ENCODE measurements around the gene CRADD. TPM values are rescaled to one million over a fixed set of nuclear protein-coding genes. Genes with fewer than 3 reads are reported as not detected.

The CRADD gene
- total and polyA plus RNA-seq, 2 donors (not counting 1 experiment from before 2014, with no cell fraction given), result 5.8 to 15.1 TPM

GRCh38 chr12:93813186-93813585 lies 136.0 kb downstream of the CRADD start:
- POLR2A ChIA-PET, result no interaction called here
- TF ChIP-seq CTCF (IDR thresholded peaks at IDR 0.05) (no peak), EZH2 (IDR thresholded peaks at IDR 0.05; ENCODE audit: borderline replicate concordance, insufficient read depth, low read depth, low read length, poor library complexity, severe bottlenecking) (no peak)
- H3K4me1 ChIP-seq (ENCODE audit: control insufficient read depth in 2 of 2, insufficient read depth in 2 of 2, low read length in 2 of 2), result no peaks in the 10 kb centered on the region
- DNase-seq, result no peak
- H3K27me3 Mint-ChIP-seq, result no peaks in the 10 kb centered on the region
- no peak overlapping the region for H3K27ac Mint-ChIP-seq
- no peak overlapping the region for H3K4me3 ChIP-seq (ENCODE audit: control extremely low read depth in 1 of 5, extremely low read depth in 1 of 5, insufficient read depth in 1 of 5, low read depth in 2 of 5, low read length in 4 of 5)
- intact Hi-C loops (cut with micrococcal nuclease), result no loop called here
- H3K27me3 ChIP-seq (replicated peaks in 1 of 4; ENCODE audit: control extremely low read depth in 1 of 4, control insufficient read depth in 3 of 4, insufficient read depth in 4 of 4, low read length in 3 of 4), result no peaks in the 10 kb centered on the region
- no peaks in the 10 kb centered on the region for H3K79me2 ChIP-seq (ENCODE audit: control insufficient read depth, insufficient read depth, low read length)
- H3K9me3 Mint-ChIP-seq (ENCODE audit: insufficient read depth), result peaks cover 3% of the 10 kb centered on the region
- H2AFZ ChIP-seq (ENCODE audit: insufficient read depth, low read depth, low read length, poor library complexity, severe bottlenecking), result no peak overlapping the region
- no peak overlapping the region for H3K4me3 Mint-ChIP-seq
- no peak overlapping the region for H3K27ac ChIP-seq (ENCODE audit: low read length in 2 of 2)
- H3K4me2 ChIP-seq (replicated peaks; ENCODE audit: low read depth, low read length, poor library complexity, severe bottlenecking), result no peak overlapping the region
- 100% methylated on average over 2 of the region's 3 CpGs for WGBS (ENCODE audit: insufficient coverage)
- H3K9ac ChIP-seq (ENCODE audit: low read length), result no peak overlapping the region
- H4K20me1 ChIP-seq (ENCODE audit: control insufficient read depth, insufficient read depth, low read length, poor library complexity, severe bottlenecking), result no peaks in the 10 kb centered on the region
- H3K9me3 ChIP-seq (ENCODE audit: control extremely low read depth in 1 of 3, control insufficient read depth in 2 of 3, insufficient read depth in 1 of 3, low read length in 2 of 3), result peaks cover 0 to 7% (median 0%) of the 10 kb centered on the region in 3 donors
- ATAC-seq (ENCODE audit: low read depth), result no peak
- H3K36me3 ChIP-seq (replicated peaks in 1 of 2; ENCODE audit: control extremely low read depth in 1 of 2, control insufficient read depth in 1 of 2, extremely low read depth in 1 of 2, insufficient read depth in 2 of 2, low read length in 1 of 2), result no peaks in the 10 kb centered on the region
- H3K4me1 Mint-ChIP-seq, result peaks cover 3% of the 10 kb centered on the region
- CTCF ChIA-PET, result interaction anchor here (1.5 kb wide), 1 partner anchor 289 kb away, joined by 4 read pairs; no protein-coding TSS in a partner anchor

DNA sequence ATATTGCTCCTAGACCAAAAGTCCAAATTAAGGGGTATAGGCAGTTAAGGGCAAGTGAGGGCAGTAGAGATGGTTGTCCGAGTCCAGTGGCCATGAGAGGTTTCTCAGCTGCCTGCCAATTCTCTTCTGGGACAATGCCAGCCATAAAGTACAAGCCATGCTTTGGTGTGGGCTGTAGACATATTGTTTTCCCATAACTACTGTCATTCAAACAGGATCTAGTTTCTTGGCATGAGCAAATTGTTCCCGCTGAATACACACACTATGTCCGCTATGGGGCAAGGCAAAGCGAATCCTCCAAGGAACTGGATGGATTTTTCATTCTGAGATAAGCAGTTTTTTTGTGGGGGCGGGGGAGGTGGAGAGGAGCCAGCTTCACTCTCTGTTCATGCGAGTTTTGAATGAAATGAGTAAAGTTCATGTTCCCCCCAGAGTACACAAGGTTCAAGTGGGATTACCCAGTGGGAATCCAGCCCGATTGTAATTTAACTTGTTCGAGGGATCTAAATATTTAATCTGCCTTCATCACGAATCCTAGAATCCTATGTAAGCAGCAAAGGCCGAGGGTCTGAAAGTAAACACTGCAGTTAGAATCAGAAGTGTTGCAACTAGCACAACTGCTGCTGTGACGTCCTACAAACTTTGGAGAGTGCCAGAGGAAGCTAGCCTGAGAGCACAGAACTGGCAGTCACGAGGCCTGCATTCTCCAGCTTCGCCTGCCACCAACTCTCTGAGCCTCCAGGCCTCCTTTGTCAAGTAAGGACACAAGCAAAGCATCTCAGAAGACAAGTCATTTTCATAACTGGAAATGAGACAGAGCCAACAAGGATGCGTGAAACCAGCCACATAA lies 137.0 kb downstream of the CRADD start:
- Histone ChIP-seq H3K27me3 (replicated peaks in 1 of 4; ENCODE audit: control extremely low read depth in 1 of 4, control insufficient read depth in 3 of 4, insufficient read depth in 4 of 4, low read length in 3 of 4) (no peaks in the 10 kb centered on the region), H4K20me1 (ENCODE audit: control insufficient read depth, insufficient read depth, low read length, poor library complexity, severe bottlenecking) (no peaks in the 10 kb centered on the region), H3K4me2 (replicated peaks; ENCODE audit: low read depth, low read length, poor library complexity, severe bottlenecking) (no peak overlapping the region), H3K9ac (ENCODE audit: low read length) (no peak overlapping the region), H3K27ac (ENCODE audit: low read length in 2 of 2) (no peak overlapping the region), H3K9me3 (ENCODE audit: control extremely low read depth in 1 of 3, control insufficient read depth in 2 of 3, insufficient read depth in 1 of 3, low read length in 2 of 3) (no peaks in the 10 kb centered on the region), H3K4me1 (ENCODE audit: control insufficient read depth in 2 of 2, insufficient read depth in 2 of 2, low read length in 2 of 2) (no peaks in the 10 kb centered on the region), H3K36me3 (replicated peaks in 1 of 2; ENCODE audit: control extremely low read depth in 1 of 2, control insufficient read depth in 1 of 2, extremely low read depth in 1 of 2, insufficient read depth in 2 of 2, low read length in 1 of 2) (no peaks in the 10 kb centered on the region), H3K4me3 (ENCODE audit: control extremely low read depth in 1 of 5, extremely low read depth in 1 of 5, insufficient read depth in 1 of 5, low read depth in 2 of 5, low read length in 4 of 5) (no peak overlapping the region), H3K79me2 (ENCODE audit: control insufficient read depth, insufficient read depth, low read length) (no peaks in the 10 kb centered on the region), H2AFZ (ENCODE audit: insufficient read depth, low read depth, low read length, poor library complexity, severe bottlenecking) (no peak overlapping the region)
- DNase-seq (no peak), ATAC-seq (ENCODE audit: low read depth) (no peak)
- WGBS (ENCODE audit: insufficient coverage), result 96% methylated on average over 9 of the region's 14 CpGs
- Mint-ChIP-seq H3K4me3 (no peak overlapping the region), H3K4me1 (no peaks in the 10 kb centered on the region), H3K27me3 (no peaks in the 10 kb centered on the region), H3K27ac (no peak overlapping the region), H3K9me3 (ENCODE audit: insufficient read depth) (peaks cover 3% of the 10 kb centered on the region)
- TF ChIP-seq EZH2 (IDR thresholded peaks at IDR 0.05; ENCODE audit: borderline replicate concordance, insufficient read depth, low read depth, low read length, poor library complexity, severe bottlenecking) (no peak), CTCF (IDR thresholded peaks at IDR 0.05) (no peak)
- ChIA-PET POLR2A (no interaction called here), CTCF (no interaction called here)
- intact Hi-C loops (cut with micrococcal nuclease), result no loop called here
